Measurements from ENCODE around the gene ROR1.
A peak's percentile ranks its signal among the peaks of the same experiment; 100 is the strongest.
"Not testable (repeated sequence)": the region's sequence is repeated elsewhere in the genome, so short reads cannot be mapped to it uniquely, and the experiment has no call there.

ROR1 gene

GRCh38 chr1:63794939-63795378, 21.1 kb downstream of the ROR1 start:
- DNase-seq = no peak

- DNase-seq = no peak
Observed at GRCh38 chr1:63795455-63795854, 21.6 kb downstream of the ROR1 start.

GRCh38 chr1:63797056-63797726, 23.4 kb downstream of the ROR1 start:
- no peak for DNase-seq

- no peak for DNase-seq
Observed at GRCh38 chr1:63798284-63798683, 24.5 kb downstream of the ROR1 start.

- no peak for DNase-seq
Observed at GRCh38 chr1:63799307-63799706, 25.5 kb downstream of the ROR1 start.

GRCh38 chr1:63799820-63800219, 26.0 kb downstream of the ROR1 start:
- DNase-seq = no peak

- no peak for DNase-seq
Observed at GRCh38 chr1:63802109-63802508, 28.3 kb downstream of the ROR1 start.

GRCh38 chr1:63804829-63805484, 31.1 kb downstream of the ROR1 start:
- DNase-seq = no peak

GRCh38 chr1:63807046-63807445, 33.2 kb downstream of the ROR1 start:
- DNase-seq = peak; percentile 96

- DNase-seq = no peak
Observed at GRCh38 chr1:63810936-63811469, 37.2 kb downstream of the ROR1 start.

GRCh38 chr1:63812071-63812700, 38.4 kb downstream of the ROR1 start:
- no peak for DNase-seq

GRCh38 chr1:63813829-63814277, 40.0 kb downstream of the ROR1 start:
- DNase-seq = no peak

GRCh38 chr1:63816217-63816815, 42.5 kb downstream of the ROR1 start:
- not testable (repeated sequence) for DNase-seq

GRCh38 chr1:63817152-63817667, 43.4 kb downstream of the ROR1 start:
- DNase-seq = no peak

GRCh38 chr1:63817700-63818099, 43.9 kb downstream of the ROR1 start:
- DNase-seq = no peak

GRCh38 chr1:63818567-63819325, 44.9 kb downstream of the ROR1 start:
- no peak for DNase-seq

GRCh38 chr1:63819795-63820194, 46.0 kb downstream of the ROR1 start:
- no peak for DNase-seq

- DNase-seq = peak; percentile 72
Observed at GRCh38 chr1:63821091-63822005, 47.5 kb downstream of the ROR1 start.

GRCh38 chr1:63822540-63822939, 48.7 kb downstream of the ROR1 start:
- no peak for DNase-seq

GRCh38 chr1:63824451-63824850, 50.6 kb downstream of the ROR1 start:
- no peak for DNase-seq

- DNase-seq = no peak
Observed at GRCh38 chr1:63825111-63825510, 51.3 kb downstream of the ROR1 start.
